Sigmoid colon (tissue), 7 donors: ENCODE data around the gene FCN1. TPM values are rescaled to one million over a fixed set of nuclear protein-coding genes. Genes with fewer than 3 reads are reported as not detected.

ENCODE experiments used
- DNase-seq: peaks from one replicate; pipeline ENCODE4 v3.0.0-alpha.2; 2019
- H3K27ac ChIP-seq, 4 donors: fragments of 200-600 bp; sonication (generic); one replicate each; pipeline ENCODE4 v1.5.1; 2016 to 2019; ENCODE audit warnings: mild to moderate bottlenecking in 1 of 4
- H3K27me3 ChIP-seq, 3 donors: fragments of 200-600 bp; sonication (generic); one replicate each; pipeline ENCODE4 v1.5.1; 2019; ENCODE audit warnings: mild to moderate bottlenecking in 1 of 3
- H3K36me3 ChIP-seq, 4 donors: fragments of 200-600 bp; sonication (generic); one replicate each; pipeline ENCODE4 v1.5.1; 2016 to 2019
- H3K4me1 ChIP-seq, 4 donors: fragments of 200-600 bp; sonication (generic); one replicate each; pipeline ENCODE4 v1.5.1; 2017 to 2019
- H3K4me3 ChIP-seq, 4 donors: fragments of 200-600 bp; sonication (generic); one replicate each; pipeline ENCODE4 v1.5.1; 2017 to 2019; ENCODE audit warnings: mild to moderate bottlenecking in 2 of 4, moderate library complexity in 1 of 4
- H3K9me3 ChIP-seq, 4 donors: fragments of 200-600 bp in 3 of 4; sonication (generic) in 3 of 4; one replicate each; pipeline versions ENCODE4 v1.5.1 to v1.6.1; 2013 to 2019
- CTCF ChIP-seq, 4 experiments: fragments of 450-650 bp in 3 of 4; fragments of 200-600 bp in 1 of 4; IDR thresholded peaks; one replicate each; pipeline ENCODE4 v1.5.1; 2016 to 2019; ENCODE audit warnings: antibody characterized with exemption in 4 of 4, mild to moderate bottlenecking in 3 of 4, moderate library complexity in 2 of 4
- EP300 ChIP-seq, 4 donors: sonication (generic); formaldehyde crosslinking; IDR thresholded peaks; one replicate each; pipeline ENCODE4 v1.6.1; 2017; ENCODE audit warnings: antibody characterized with exemption in 4 of 4
- POLR2A ChIP-seq, 2 donors: fragments of 450-650 bp; IDR thresholded peaks; one replicate each; pipeline ENCODE4 v1.6.1; 2016; ENCODE audit warnings: antibody characterized with exemption in 2 of 2, mild to moderate bottlenecking in 2 of 2, moderate library complexity in 2 of 2
- POLR2AphosphoS5 ChIP-seq, 4 donors: sonication (generic); formaldehyde crosslinking; IDR thresholded peaks; one replicate each; pipeline ENCODE4 v1.6.1; 2017; ENCODE audit warnings: antibody characterized with exemption in 4 of 4
- WGBS, 2 donors: extraction: QIAGEN DNeasy Blood & Tissue Kit; methylation state at CpG; one replicate each; pipeline ENCODE4 v1.1.7; 2013; 5-methylcytosine and 5-hydroxymethylcytosine counted together
- intact Hi-C: fragments of 100-400 bp; cut with DNase I; formaldehyde crosslinking; loops from one replicate; pipeline ENCODE4 v1.15.1; 2023
- polyA plus RNA-seq, 3 donors: library from polyadenylated mRNA; stranded (reverse); fragments of 200-250 nt; gene quantifications; one replicate each; pipeline ENCODE4 v1.2.3, GENCODE V29; 2013
- total RNA-seq, 4 donors: library from RNA; depleted of rRNA; stranded (reverse); fragments of >200 nt; gene quantifications; one replicate each; pipeline ENCODE4 v1.1.0, GENCODE V29; 2016
- donor health status: healthy with polysubstance abuse.
- donor health status: Bipolar disorder and iron deficiency.
- donor health status: healthy.

FCN1 gene
- total and polyA plus RNA-seq, 7 donors, result 0.69 to 6.9 (median 1.4) TPM

- intact Hi-C loops, result no loop called here
- no peak for DNase-seq
- no peaks in the 10 kb centered on the region for H3K9me3 ChIP-seq
- H3K4me3 ChIP-seq, result no peak overlapping the region
- H3K27me3 ChIP-seq, result peaks cover 0 to 6% (median 0%) of the 10 kb centered on the region in 3 donors
- TF ChIP-seq CTCF (IDR thresholded peaks at IDR 0.05) (no peak), POLR2AphosphoS5 (IDR thresholded peaks at IDR 0.05) (no peak), EP300 (IDR thresholded peaks at IDR 0.05) (no peak), POLR2A (IDR thresholded peaks at IDR 0.05) (no peak)
- WGBS, 2 donors, result 64 to 80% methylated on average over 24 of the region's 24 CpGs
- H3K27ac ChIP-seq, result no peak overlapping the region
- H3K36me3 ChIP-seq, result no peaks in the 10 kb centered on the region
- H3K4me1 ChIP-seq, result no peaks in the 10 kb centered on the region
Observed at GRCh38 chr9:134909511-134910481, 7.9 kb downstream of the FCN1 start.

DNA sequence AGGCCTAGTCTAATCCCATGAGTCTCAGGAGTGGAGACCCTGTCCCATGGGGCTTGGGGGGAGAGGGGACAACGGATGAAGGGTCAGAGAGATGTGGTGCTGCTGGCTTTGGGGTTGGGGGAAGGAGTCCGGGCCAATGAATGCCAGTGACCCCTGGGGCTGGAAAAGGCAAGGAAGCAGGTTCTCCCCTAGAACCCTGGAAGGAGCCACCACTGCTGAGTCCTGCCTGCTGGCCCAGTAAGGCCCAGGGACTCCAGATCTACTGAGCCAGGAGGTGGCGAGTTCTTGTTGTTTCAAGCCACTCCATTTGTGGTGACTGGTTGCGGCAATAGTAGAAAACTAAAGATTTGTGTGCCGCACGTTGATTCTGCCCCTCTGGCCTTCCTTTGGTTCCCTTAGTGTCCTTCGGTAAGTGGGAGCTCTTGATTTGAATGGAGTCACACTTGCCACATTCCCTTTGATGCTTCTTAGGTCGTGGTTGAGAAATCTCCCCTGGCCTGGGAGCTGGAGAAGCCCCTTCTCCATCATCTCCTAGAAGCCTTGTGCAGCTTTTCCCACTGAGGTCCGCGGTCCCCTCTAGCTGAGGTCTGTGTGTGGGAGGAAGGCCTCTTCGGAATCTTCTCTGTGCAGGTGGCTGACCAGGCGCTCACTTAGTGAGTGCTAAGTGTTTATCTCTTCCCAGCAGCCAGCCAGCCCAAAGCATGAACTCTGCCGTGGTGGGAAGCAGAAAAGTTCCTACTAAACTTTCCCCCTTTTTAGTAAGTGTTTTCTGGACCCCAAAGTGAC lies 9.0 kb downstream of the FCN1 start:
- WGBS, 2 donors, result 77 to 83% methylated on average over 13 of the region's 13 CpGs

DNA sequence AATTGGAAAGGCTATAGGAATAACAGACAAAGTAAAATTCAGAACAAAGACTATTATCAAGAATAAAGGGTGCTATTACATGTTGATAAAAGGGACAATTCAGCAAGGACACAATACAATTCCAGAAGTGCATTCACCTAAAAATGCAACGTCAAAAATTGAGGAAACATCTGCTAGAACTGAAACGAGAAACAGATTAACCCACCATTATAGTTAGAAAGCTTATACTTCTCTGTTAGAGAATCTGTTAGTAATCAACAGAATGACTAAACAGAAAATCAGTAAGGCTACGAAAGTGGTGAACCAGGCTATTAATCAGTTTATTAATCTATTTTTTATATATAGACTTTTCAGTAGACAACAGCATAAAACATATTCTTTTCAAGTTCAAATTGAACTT lies 14.8 kb downstream of the FCN1 start:
- intact Hi-C loops, result no loop called here
- TF ChIP-seq CTCF (IDR thresholded peaks at IDR 0.05), result no peak
- TF ChIP-seq POLR2A (IDR thresholded peaks at IDR 0.05), result no peak
- TF ChIP-seq POLR2AphosphoS5 (IDR thresholded peaks at IDR 0.05), result no peak
- TF ChIP-seq EP300 (IDR thresholded peaks at IDR 0.05), result no peak
- H3K36me3 ChIP-seq, result no peaks in the 10 kb centered on the region
- no peak for DNase-seq
- no peak overlapping the region for H3K27ac ChIP-seq
- H3K4me1 ChIP-seq, result no peaks in the 10 kb centered on the region
- H3K4me3 ChIP-seq, result no peak overlapping the region
- 37 to 64% methylated on average over 3 of the region's 3 CpGs for WGBS, 2 donors
- H3K27me3 ChIP-seq, result no peaks in the 10 kb centered on the region
- peaks cover 0 to 4% (median 0%) of the 10 kb centered on the region in 4 donors for H3K9me3 ChIP-seq

More for the DNA sequence above, 9.0 kb downstream of the FCN1 start:
- intact Hi-C loops, result no loop called here
- Histone ChIP-seq H3K27me3 (peaks cover 0 to 4% (median 0%) of the 10 kb centered on the region in 3 donors), H3K9me3 (no peaks in the 10 kb centered on the region), H3K36me3 (no peaks in the 10 kb centered on the region), H3K4me1 (no peaks in the 10 kb centered on the region), H3K4me3 (no peak overlapping the region), H3K27ac (no peak overlapping the region)
- no peak for TF ChIP-seq EP300 (IDR thresholded peaks at IDR 0.05)
- no peak for TF ChIP-seq POLR2A (IDR thresholded peaks at IDR 0.05)
- no peak for TF ChIP-seq CTCF (IDR thresholded peaks at IDR 0.05)
- TF ChIP-seq POLR2AphosphoS5 (IDR thresholded peaks at IDR 0.05), result no peak
- no peak for DNase-seq

DNA sequence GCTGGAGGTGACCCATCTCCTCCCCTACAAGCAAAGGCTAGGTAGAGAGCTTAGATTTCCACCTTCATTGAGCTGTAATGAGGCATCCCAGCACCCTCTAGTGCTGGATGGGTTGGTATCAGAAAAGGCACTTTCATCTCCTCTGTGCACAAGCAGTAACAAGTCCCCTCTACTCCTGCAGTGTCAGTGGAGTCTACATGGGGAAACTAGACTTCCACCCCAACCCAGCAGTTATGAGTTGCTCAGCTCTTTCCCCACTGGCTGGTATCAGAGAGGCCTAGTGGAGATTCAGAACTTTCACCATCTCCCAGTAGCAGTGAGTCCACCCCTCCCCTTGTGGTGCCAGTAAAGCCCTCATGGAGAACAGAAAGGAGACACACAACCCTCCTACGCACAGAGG lies 17.9 kb downstream of the FCN1 start:
- H3K27ac ChIP-seq, result no peak overlapping the region
- intact Hi-C loops, result no loop called here
- H3K4me3 ChIP-seq, result no peak overlapping the region
- no peaks in the 10 kb centered on the region for H3K27me3 ChIP-seq
- DNase-seq, result no peak
- TF ChIP-seq CTCF (IDR thresholded peaks at IDR 0.05) (no peak), EP300 (IDR thresholded peaks at IDR 0.05) (no peak), POLR2AphosphoS5 (IDR thresholded peaks at IDR 0.05) (no peak), POLR2A (IDR thresholded peaks at IDR 0.05) (no peak)
- WGBS, 2 donors, result 86 to 88% methylated on average over 1 of the region's 1 CpG
- H3K4me1 ChIP-seq, result peaks cover 0 to 18% (median 10%) of the 10 kb centered on the region in 4 donors
- peaks cover 0 to 4% (median 0%) of the 10 kb centered on the region in 4 donors for H3K9me3 ChIP-seq
- H3K36me3 ChIP-seq, result no peaks in the 10 kb centered on the region
